SK-N-SH treated with all-trans-retinoic acid at 6 μM for 48 hours (cell line): ENCODE results near the gene C15orf61.

Experiments
- ARNTL ChIP-seq: fragments of 450-650 bp; formaldehyde crosslinking; IDR thresholded peaks from 2 replicates; pipeline ENCODE4 v1.5.0; 2020; ENCODE audit warnings: low read depth, mild to moderate bottlenecking, moderate library complexity, borderline replicate concordance
- CSDC2 ChIP-seq: fragments of 250-450 bp; sonication (Bioruptor Pico); IDR thresholded peaks from 2 replicates; pipeline ENCODE4 v1.5.0; 2020; ENCODE audit warnings: mild to moderate bottlenecking, moderate library complexity
- GLIS3 ChIP-seq: fragments of 250-450 bp; sonication (Bioruptor Pico); IDR thresholded peaks from 2 replicates; pipeline ENCODE4 v1.5.0; 2020; ENCODE audit warnings: mild to moderate bottlenecking, moderate library complexity
- OSR1 ChIP-seq: fragments of 250-450 bp; sonication (Bioruptor Pico); IDR thresholded peaks from 2 replicates; pipeline ENCODE4 v1.8.0; 2022; ENCODE audit warnings: moderate library complexity, mild to moderate bottlenecking, inconsistent platforms
- PPARA ChIP-seq: fragments of 250-450 bp; sonication (Bioruptor Pico); IDR thresholded peaks from 2 replicates; pipeline ENCODE4 v1.5.0; 2020; ENCODE audit warnings: mild to moderate bottlenecking, borderline replicate concordance
- TCF4 ChIP-seq: fragments of 250-450 bp; sonication (Bioruptor Pico); IDR thresholded peaks from 2 replicates; pipeline ENCODE4 v1.8.0; 2021; ENCODE audit warnings: mild to moderate bottlenecking, moderate library complexity, borderline replicate concordance
- ZC3H10 ChIP-seq: fragments of 250-450 bp; sonication (Bioruptor Pico); IDR thresholded peaks from 2 replicates; pipeline ENCODE4 v1.5.1; 2021; ENCODE audit warnings: mild to moderate bottlenecking, moderate library complexity
- ZFP3 ChIP-seq: fragments of 250-450 bp; sonication (Bioruptor Pico); IDR thresholded peaks from 2 replicates; pipeline ENCODE4 v1.5.0; 2020; ENCODE audit warnings: mild to moderate bottlenecking, moderate library complexity
- ZFP30 ChIP-seq: fragments of 450-650 bp; formaldehyde crosslinking; IDR thresholded peaks from 2 replicates; pipeline ENCODE4 v1.5.0; 2022; ENCODE audit warnings: mild to moderate bottlenecking, moderate library complexity
- ZNF565 ChIP-seq: fragments of 450-650 bp; formaldehyde crosslinking; conservative IDR thresholded peaks from 2 replicates; pipeline ENCODE4 v1.5.0; 2020; ENCODE audit warnings: low read depth, mild to moderate bottlenecking, moderate library complexity
- TF ChIP-seq, protein P1 (sequence below): fragments of 250-450 bp; sonication (Bioruptor Pico); IDR thresholded peaks from 2 replicates; pipeline ENCODE4 v1.8.0; 2021; ENCODE audit warnings: low read depth, mild to moderate bottlenecking, moderate library complexity, borderline replicate concordance

DNA sequence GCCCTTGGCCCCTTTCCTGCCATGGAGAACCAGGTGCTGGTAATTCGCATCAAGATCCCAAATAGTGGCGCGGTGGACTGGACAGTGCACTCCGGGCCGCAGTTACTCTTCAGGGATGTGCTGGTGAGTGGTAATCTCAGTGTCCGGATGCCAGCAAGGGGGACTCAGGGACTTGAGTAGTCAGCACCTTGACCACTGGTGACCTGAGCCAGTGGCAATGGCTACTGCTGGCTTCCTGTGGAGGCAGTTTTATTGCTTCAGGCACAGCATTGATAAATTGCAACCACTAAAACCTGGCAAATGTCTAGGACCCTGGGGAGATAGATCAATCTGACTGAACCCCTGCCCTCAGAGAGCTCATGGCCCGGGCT, 22.4 kb downstream of the C15orf61 start:
- TF ChIP-seq ZFP3 (CRISPR knock-in tag) (no peak), PPARA (CRISPR knock-in tag) (no peak), ARNTL (CRISPR knock-in tag) (no peak), OSR1 (CRISPR knock-in tag) (no peak), ZNF565 (CRISPR knock-in tag) (no peak), TCF4 (CRISPR knock-in tag) (no peak), GLIS3 (CRISPR knock-in tag) (no peak), ZFP30 (CRISPR knock-in tag) (no peak), CSDC2 (CRISPR knock-in tag) (no peak), ZC3H10 (CRISPR knock-in tag) (no peak)
- TF ChIP-seq, protein P1, sequence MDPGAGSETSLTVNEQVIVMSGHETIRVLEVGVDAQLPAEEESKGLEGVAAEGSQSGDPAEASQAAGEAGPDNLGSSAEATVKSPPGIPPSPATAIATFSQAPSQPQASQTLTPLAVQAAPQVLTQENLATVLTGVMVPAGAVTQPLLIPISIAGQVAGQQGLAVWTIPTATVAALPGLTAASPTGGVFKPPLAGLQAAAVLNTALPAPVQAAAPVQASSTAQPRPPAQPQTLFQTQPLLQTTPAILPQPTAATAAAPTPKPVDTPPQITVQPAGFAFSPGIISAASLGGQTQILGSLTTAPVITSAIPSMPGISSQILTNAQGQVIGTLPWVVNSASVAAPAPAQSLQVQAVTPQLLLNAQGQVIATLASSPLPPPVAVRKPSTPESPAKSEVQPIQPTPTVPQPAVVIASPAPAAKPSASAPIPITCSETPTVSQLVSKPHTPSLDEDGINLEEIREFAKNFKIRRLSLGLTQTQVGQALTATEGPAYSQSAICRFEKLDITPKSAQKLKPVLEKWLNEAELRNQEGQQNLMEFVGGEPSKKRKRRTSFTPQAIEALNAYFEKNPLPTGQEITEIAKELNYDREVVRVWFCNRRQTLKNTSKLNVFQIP (CRISPR knock-in tag): no peak
